Activated naive CD8-positive, alpha-beta T cell treated with anti-CD3 and anti-CD28 coated beads, Interleukin-2, amount 50 U/mL, for 24 hours (primary cell): ENCODE measurements around the gene FAM83G.

ENCODE experiments used
- ATAC-seq: fragments of 150-1000 bp; cut with Tn5 transposase; one replicate; pipeline ENCODE4 v1.10.0; 2021
- DNase-seq: peaks from one replicate; pipeline ENCODE4 v3.0.0; 2021
- H3K27ac Mint-ChIP-seq: one replicate; pipeline ENCODE4 v1.8.0; 2021; ENCODE audit warnings: mild to moderate bottlenecking, mixed read lengths
- H3K27me3 Mint-ChIP-seq: one replicate; pipeline ENCODE4 v1.8.0; 2021; ENCODE audit warnings: mixed read lengths
- H3K36me3 Mint-ChIP-seq: one replicate; pipeline ENCODE4 v1.8.0; 2021; ENCODE audit warnings: low read depth, mixed read lengths
- H3K4me1 Mint-ChIP-seq: one replicate; pipeline ENCODE4 v1.8.0; 2021; ENCODE audit warnings: mixed read lengths
- H3K4me3 Mint-ChIP-seq: one replicate; pipeline ENCODE4 v1.8.0; 2021; ENCODE audit warnings: mild to moderate bottlenecking, moderate library complexity, mixed read lengths
- H3K9me3 Mint-ChIP-seq: one replicate; pipeline ENCODE4 v1.8.0; 2021; ENCODE audit warnings: mixed read lengths

FAM83G gene

GRCh38 chr17:19005789-19006430 lies 1.3 kb upstream of the FAM83G start:
- no peak overlapping the region for H3K27ac Mint-ChIP-seq
- no peak for DNase-seq
- H3K27me3 Mint-ChIP-seq = no peaks in the 10 kb centered on the region
- H3K9me3 Mint-ChIP-seq = no peaks in the 10 kb centered on the region
- H3K4me1 Mint-ChIP-seq = peaks cover 24% of the 10 kb centered on the region
- ATAC-seq = no peak
- H3K36me3 Mint-ChIP-seq = peaks cover 6% of the 10 kb centered on the region
- no peak overlapping the region for H3K4me3 Mint-ChIP-seq

DNA sequence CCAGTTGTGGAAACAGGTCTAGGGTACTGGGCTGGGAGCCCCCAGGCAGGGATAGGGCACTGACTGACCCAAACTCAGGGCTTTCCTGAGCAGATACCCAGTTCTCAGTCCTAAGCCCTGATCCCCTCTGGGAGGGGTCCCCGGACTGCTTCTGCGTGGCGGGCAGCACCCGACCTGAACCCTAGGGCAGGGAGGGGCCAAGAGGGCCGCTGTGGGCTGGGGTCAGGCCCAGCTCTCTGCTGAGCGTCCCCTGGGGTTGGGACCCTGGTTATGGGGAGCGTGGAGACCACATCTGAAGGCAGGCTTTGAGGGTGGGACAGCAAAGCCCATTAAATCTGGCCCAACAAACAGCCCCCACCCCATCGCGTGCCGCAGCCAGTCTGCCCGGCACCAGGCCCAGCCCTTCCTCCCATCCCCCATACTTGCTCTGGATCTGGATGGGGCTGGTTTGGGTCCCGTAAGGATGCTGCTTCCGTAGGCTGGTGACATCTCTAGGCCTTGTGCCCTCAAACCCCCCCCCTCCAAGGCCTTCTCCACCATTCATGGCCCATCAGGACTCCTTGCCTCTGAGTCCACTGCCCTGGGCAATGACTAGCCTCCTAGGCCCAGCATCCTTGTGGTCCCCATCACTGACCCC lies 691 bp upstream of the FAM83G start:
- Mint-ChIP-seq H3K9me3 (no peaks in the 10 kb centered on the region), H3K4me3 (peak overlapping the region; percentile 61), H3K4me1 (peaks cover 24% of the 10 kb centered on the region), H3K27ac (no peak overlapping the region), H3K36me3 (peaks cover 6% of the 10 kb centered on the region), H3K27me3 (no peaks in the 10 kb centered on the region)
- ATAC-seq (no peak), DNase-seq (no peak)

GRCh38 chr17:19003543-19004420 lies 782 bp downstream of the FAM83G start:
- peak; percentile 18 for ATAC-seq
- H3K27ac Mint-ChIP-seq = peak overlapping the region; percentile 76
- H3K4me1 Mint-ChIP-seq = peaks cover 24% of the 10 kb centered on the region
- DNase-seq = peak; percentile 54
- no peaks in the 10 kb centered on the region for H3K27me3 Mint-ChIP-seq
- peak overlapping the region; percentile 85 for H3K4me3 Mint-ChIP-seq
- H3K9me3 Mint-ChIP-seq = no peaks in the 10 kb centered on the region
- peaks cover 6% of the 10 kb centered on the region for H3K36me3 Mint-ChIP-seq

GRCh38 chr17:19002805-19003542 lies 1.6 kb downstream of the FAM83G start:
- Mint-ChIP-seq H3K36me3 (peaks cover 6% of the 10 kb centered on the region), H3K4me1 (peaks cover 24% of the 10 kb centered on the region), H3K9me3 (no peaks in the 10 kb centered on the region), H3K27me3 (no peaks in the 10 kb centered on the region), H3K27ac (no peak overlapping the region), H3K4me3 (peak overlapping the region; percentile 85)
- ATAC-seq (peak; percentile 24), DNase-seq (no peak)

DNA sequence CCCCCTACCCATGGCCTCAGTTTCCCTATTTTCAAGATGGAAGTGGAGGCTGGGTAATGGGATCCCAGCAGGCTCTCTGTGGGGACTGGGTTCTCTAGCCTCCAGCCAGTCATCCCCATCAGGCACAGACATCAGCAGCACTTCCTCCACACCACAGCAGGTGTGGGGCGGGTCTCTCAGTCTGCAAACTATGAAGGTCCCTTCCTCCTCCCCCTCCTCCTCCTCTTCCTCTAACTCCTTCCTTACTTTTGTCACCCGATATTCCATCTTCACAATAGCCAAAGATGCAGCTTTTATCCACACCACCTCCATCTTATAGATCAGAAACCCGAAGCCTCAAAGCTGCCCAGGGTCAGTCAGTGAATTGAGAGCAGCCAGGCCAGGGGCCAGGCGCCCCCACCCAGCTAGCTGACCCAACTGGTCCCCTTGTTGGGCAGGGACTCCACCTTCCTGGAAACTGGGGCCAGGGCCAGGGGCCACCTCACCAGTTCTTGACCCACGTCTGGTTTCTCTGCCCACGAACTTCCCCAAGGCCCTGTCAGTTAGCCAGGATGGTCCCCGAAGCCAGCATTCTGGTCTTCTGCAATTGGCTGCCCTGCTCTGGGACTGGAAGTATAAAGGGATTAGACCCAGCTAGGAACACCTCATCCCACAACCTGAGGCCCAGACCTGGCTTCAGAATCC lies 2.5 kb downstream of the FAM83G start:
- Mint-ChIP-seq H3K9me3 (no peaks in the 10 kb centered on the region), H3K27ac (no peak overlapping the region), H3K36me3 (peaks cover 6% of the 10 kb centered on the region), H3K27me3 (no peaks in the 10 kb centered on the region), H3K4me1 (peaks cover 24% of the 10 kb centered on the region), H3K4me3 (peak overlapping the region; percentile 85)
- DNase-seq (no peak), ATAC-seq (no peak)

DNA sequence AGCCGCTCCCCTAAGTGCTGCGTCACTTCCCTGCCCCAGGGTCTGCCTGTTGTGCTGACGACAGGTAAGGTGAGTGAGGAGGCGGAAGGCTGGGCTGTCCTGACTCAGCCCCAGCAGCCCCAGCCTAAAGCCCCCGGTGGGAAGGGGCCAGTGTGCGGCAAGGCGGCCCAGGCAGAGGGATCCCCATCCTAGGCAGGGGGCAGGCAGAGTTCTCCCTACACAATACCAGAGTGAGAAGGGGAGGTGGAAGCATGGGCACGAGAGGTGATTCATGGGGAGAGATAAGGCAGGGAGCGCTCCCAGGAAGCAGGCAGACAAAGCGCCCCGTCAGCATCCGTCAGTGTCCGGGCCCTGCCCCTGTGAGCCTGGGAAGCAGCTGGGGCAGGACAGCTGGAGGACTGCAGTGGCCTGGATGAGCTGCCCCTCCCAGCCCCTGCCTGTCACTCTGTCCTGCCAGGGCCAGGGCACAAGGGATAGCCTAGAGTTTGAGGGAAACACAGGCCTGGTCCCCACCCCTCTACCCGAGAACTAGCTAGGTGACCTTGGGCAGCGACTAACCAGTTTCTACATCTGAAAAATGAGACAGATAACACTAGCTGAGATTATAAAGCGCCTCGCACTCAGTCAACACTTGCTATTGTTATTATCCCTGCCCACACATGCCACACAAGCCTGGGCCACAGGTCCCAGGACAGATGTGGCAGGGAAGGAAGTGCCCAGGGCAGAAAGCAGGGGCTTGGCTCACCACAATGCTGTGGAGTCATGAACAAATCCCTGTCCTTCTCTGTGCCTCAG lies 3.8 kb downstream of the FAM83G start:
- H3K27me3 Mint-ChIP-seq = no peaks in the 10 kb centered on the region
- H3K9me3 Mint-ChIP-seq = peaks cover 3% of the 10 kb centered on the region
- H3K4me1 Mint-ChIP-seq = peaks cover 24% of the 10 kb centered on the region
- DNase-seq (no peak), ATAC-seq (no peak)
- H3K36me3 Mint-ChIP-seq = peaks cover 16% of the 10 kb centered on the region
- no peak overlapping the region for H3K4me3 Mint-ChIP-seq
- H3K27ac Mint-ChIP-seq = no peak overlapping the region

DNA sequence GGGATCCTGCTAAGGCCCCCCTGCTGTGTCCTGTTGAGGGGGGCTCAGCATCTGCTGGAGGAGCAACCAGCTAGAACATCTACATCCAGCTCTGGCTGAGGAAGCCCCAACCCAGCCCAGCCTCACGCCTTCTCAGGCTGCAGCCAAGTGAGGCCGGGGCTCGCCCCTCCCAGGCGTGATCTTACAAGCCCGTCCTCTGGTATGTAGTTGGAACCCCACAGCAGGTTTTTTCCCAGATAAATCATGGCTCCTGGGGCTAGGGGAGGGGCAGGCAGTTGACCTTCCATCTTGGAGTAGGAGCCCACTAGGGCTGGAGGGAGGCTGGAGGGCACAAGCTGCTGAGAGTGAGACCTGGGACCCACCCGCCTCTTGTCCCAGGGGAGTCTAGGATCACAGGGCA lies 4.7 kb downstream of the FAM83G start:
- DNase-seq (no peak), ATAC-seq (no peak)
- Mint-ChIP-seq H3K36me3 (peaks cover 21% of the 10 kb centered on the region), H3K27me3 (no peaks in the 10 kb centered on the region), H3K27ac (no peak overlapping the region), H3K4me1 (peaks cover 24% of the 10 kb centered on the region), H3K4me3 (no peak overlapping the region), H3K9me3 (peaks cover 10% of the 10 kb centered on the region)

GRCh38 chr17:18999394-18999793 lies 5.2 kb downstream of the FAM83G start:
- ATAC-seq (no peak), DNase-seq (no peak)
- H3K4me3 Mint-ChIP-seq = no peak overlapping the region
- peaks cover 22% of the 10 kb centered on the region for H3K4me1 Mint-ChIP-seq
- H3K27me3 Mint-ChIP-seq = no peaks in the 10 kb centered on the region
- H3K27ac Mint-ChIP-seq = no peak overlapping the region
- H3K9me3 Mint-ChIP-seq = peaks cover 10% of the 10 kb centered on the region
- H3K36me3 Mint-ChIP-seq = peaks cover 23% of the 10 kb centered on the region

- no peak for DNase-seq
- H3K27me3 Mint-ChIP-seq = no peaks in the 10 kb centered on the region
- H3K27ac Mint-ChIP-seq = no peak overlapping the region
- peaks cover 10% of the 10 kb centered on the region for H3K9me3 Mint-ChIP-seq
- peaks cover 22% of the 10 kb centered on the region for H3K36me3 Mint-ChIP-seq
- H3K4me1 Mint-ChIP-seq = peaks cover 29% of the 10 kb centered on the region
- no peak for ATAC-seq
- no peak overlapping the region for H3K4me3 Mint-ChIP-seq
Measured at GRCh38 chr17:18997650-18998196, 6.8 kb downstream of the FAM83G start.

- Mint-ChIP-seq H3K36me3 (peaks cover 19% of the 10 kb centered on the region), H3K27ac (no peak overlapping the region), H3K27me3 (no peaks in the 10 kb centered on the region), H3K9me3 (peaks cover 10% of the 10 kb centered on the region), H3K4me3 (no peak overlapping the region), H3K4me1 (peaks cover 21% of the 10 kb centered on the region)
- DNase-seq (no peak), ATAC-seq (no peak)
Measured at GRCh38 chr17:18996458-18996857, 8.1 kb downstream of the FAM83G start.

DNA sequence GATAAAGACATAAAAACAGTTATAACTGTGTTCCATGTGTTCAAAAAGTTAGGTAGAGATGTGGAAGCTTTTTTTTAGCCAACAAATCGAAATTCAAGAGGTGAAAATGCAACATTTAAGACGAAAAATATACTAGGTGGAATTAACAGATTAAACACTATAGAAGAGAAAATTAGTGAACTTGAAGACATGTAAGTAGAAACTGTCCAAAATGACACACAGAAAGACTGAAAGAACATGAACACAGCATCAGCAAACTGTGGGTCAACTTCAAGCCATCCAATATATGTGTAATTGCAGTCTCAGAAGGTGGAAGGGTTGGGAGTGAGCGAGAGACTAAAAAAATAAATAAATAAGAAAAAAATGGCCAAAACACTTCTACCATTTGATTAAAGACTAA lies 9.3 kb downstream of the FAM83G start:
- H3K27me3 Mint-ChIP-seq = no peaks in the 10 kb centered on the region
- ATAC-seq (no peak), DNase-seq (no peak)
- no peak overlapping the region for H3K27ac Mint-ChIP-seq
- H3K4me3 Mint-ChIP-seq = no peak overlapping the region
- H3K36me3 Mint-ChIP-seq = peaks cover 19% of the 10 kb centered on the region
- peaks cover 10% of the 10 kb centered on the region for H3K9me3 Mint-ChIP-seq
- H3K4me1 Mint-ChIP-seq = peaks cover 19% of the 10 kb centered on the region

GRCh38 chr17:18994631-18995030 lies 9.9 kb downstream of the FAM83G start:
- DNase-seq (no peak), ATAC-seq (no peak)
- Mint-ChIP-seq H3K9me3 (peaks cover 10% of the 10 kb centered on the region), H3K27me3 (no peaks in the 10 kb centered on the region), H3K36me3 (peaks cover 19% of the 10 kb centered on the region), H3K27ac (no peak overlapping the region), H3K4me3 (no peak overlapping the region), H3K4me1 (peaks cover 19% of the 10 kb centered on the region)

- peaks cover 10% of the 10 kb centered on the region for H3K9me3 Mint-ChIP-seq
Measured at GRCh38 chr17:18993905-18994526, 10.5 kb downstream of the FAM83G start.

More at GRCh38 chr17:18993905-18994526, 10.5 kb downstream of the FAM83G start:
- Mint-ChIP-seq H3K4me1 (peaks cover 19% of the 10 kb centered on the region), H3K27ac (no peak overlapping the region), H3K36me3 (peaks cover 19% of the 10 kb centered on the region), H3K4me3 (no peak overlapping the region), H3K27me3 (no peaks in the 10 kb centered on the region)
- DNase-seq (no peak), ATAC-seq (no peak)
